Right renal cortex interstitium (tissue), 3 donors: Measurements from ENCODE around the gene TUNAR. TPM values are rescaled to one million over a fixed set of nuclear protein-coding genes. Genes with fewer than 3 reads are reported as not detected.
"Not testable (repeated sequence)": the region's sequence is repeated elsewhere in the genome, so short reads cannot be mapped to it uniquely, and the experiment has no call there.

ENCODE experiments used
- DNase-seq, 3 donors: peaks; one replicate each; pipeline ENCODE4 v3.0.0-alpha.2; 2013; ENCODE audit warnings: low read depth in 3 of 3, low spot score in 2 of 3
- polyA plus RNA-seq, 3 donors: library from polyadenylated mRNA; unstranded; fragments of 120-200 nt; gene quantifications; one replicate each; pipeline ENCODE4 v1.2.1, GENCODE V29; 2013; ENCODE audit not compliant: insufficient read length in 3 of 3

Gene TUNAR
- polyA plus RNA-seq, 3 donors, result 0.24 to 1.4 (median 0.37) TPM

DNA sequence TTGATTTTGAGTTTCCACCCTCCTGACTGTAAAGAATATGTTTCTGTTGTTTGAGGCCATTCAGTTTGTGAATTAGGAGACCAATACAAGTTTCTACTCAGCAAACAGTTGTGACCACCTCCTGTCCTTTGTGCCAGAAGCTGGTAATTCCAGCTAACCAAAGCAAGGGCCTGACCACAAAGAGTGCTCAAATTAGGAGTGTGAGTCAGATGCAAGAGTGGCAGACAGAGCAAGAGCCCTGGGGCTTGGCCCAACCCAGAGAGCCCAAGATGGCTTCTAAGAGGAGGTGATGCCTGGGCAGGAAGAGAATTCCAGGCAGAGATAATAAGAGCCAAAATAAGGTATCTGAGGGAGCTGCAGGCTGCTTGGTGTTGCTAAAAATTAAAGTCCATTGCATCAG lies 84.8 kb downstream of the TUNAR start:
- no peak for DNase-seq

- no peak for DNase-seq
These were observed 88.3 kb downstream of the TUNAR start for GRCh38 chr14:95964901-95965300.

- DNase-seq, result not testable (repeated sequence)
These were observed 91.4 kb downstream of the TUNAR start for GRCh38 chr14:95968048-95968447.

Other genes starting within 250 kb of the TUNAR start
- under 1 TPM; 0.17 to 0.35 (median 0.28) TPM for gene TCL1B, start 190.4 kb upstream of the TUNAR start, polyA plus RNA-seq
- gene TCL1A, start 162.7 kb upstream of the TUNAR start, polyA plus RNA-seq, result 1 to 10 TPM in 1 of 3 donors, under 1 TPM in 2; 0.85 to 2.2 (median 0.86) TPM
- gene C14orf132, start 162.5 kb downstream of the TUNAR start, polyA plus RNA-seq, result 10 to 100 TPM; 31.1 to 33.6 (median 31.9) TPM